ENCODE results near the gene MRPL19. TPM values are rescaled to one million over a fixed set of nuclear protein-coding genes. Genes with fewer than 3 reads are reported as not detected.

Gene MRPL19
- total RNA-seq, 1 experiment from 2014 or later: 65.3 TPM

DNA sequence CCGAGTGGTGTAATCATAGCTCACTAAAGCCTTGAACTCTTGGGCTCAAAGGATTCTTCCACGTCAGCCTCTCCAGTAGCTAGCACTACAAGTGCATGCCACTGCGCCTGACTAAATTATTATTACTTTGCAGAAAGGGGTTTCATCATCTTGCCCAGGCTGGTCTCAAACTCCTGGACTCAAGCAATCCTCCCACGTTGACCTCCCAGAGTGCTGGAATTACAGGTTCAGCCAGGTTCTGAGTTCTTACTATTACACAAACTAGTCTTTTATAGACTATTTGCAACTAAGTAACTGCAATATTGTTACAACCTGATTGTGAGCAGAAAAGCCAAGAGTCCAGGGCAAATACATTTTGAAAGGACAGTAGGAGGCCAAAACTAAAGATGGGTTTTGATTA, 35.9 kb upstream of the MRPL19 start:
- POLR2A ChIA-PET: no interaction called here
- ATAC-seq: no peak
- Histone ChIP-seq H4K20me1 (ENCODE audit: insufficient read depth) (no peaks in the 10 kb centered on the region), H3K4me2 (ENCODE audit: low read length) (no peak overlapping the region), H3K36me3 (ENCODE audit: control insufficient read depth in 1 of 2, insufficient read depth in 2 of 2, low read length in 2 of 2) (no peaks in the 10 kb centered on the region), H3K79me2 (ENCODE audit: insufficient read depth, low read length) (no peaks in the 10 kb centered on the region), H2AFZ (ENCODE audit: low read depth, low read length, poor library complexity, severe bottlenecking) (no peak overlapping the region), H3K9me3 (ENCODE audit: control insufficient read depth in 1 of 2, insufficient read depth in 1 of 2, low read depth in 1 of 2, low read length in 2 of 2) (no peaks in the 10 kb centered on the region), H3K4me1 (ENCODE audit: control insufficient read depth in 1 of 2, insufficient read depth in 2 of 2, low read length in 2 of 2) (peaks cover 5 to 9% of the 10 kb centered on the region in 2 experiments), H3K27ac (ENCODE audit: low read depth, low read length) (no peak overlapping the region), H3K9me2 (ENCODE audit: insufficient read depth) (no peaks in the 10 kb centered on the region), H3K27me3 (ENCODE audit: insufficient read depth, low read length) (peaks cover 17% of the 10 kb centered on the region; the same call in 1 of the 2 replicates), H3K4me3 (replicated peaks in 1 of 2; ENCODE audit: low read depth in 1 of 2, low read length in 2 of 2) (no peak overlapping the region), H3K9ac (ENCODE audit: low read length) (no peak overlapping the region)
- no TSS peak for BruUV-seq (replicated peaks)
- CTCF ChIA-PET: interaction anchor here (1.5 kb wide), 1 partner anchor 145 kb away, joined by 6 read pairs; no protein-coding TSS in a partner anchor
- TF ChIP-seq POLR2AphosphoS5 (IDR thresholded peaks at IDR 0.05; ENCODE audit: low read depth, low read length) (no peak), JUND (IDR thresholded peaks at IDR 0.05) (no peak), CBX3 (IDR thresholded peaks at IDR 0.05; ENCODE audit: low read depth) (no peak), EZH2phosphoT487 (IDR thresholded peaks at IDR 0.05; ENCODE audit: borderline replicate concordance) (no peak), EZH2 (IDR thresholded peaks at IDR 0.05) (no peak), ZFX (IDR thresholded peaks at IDR 0.05) (no peak), CEBPB (IDR thresholded peaks at IDR 0.05; ENCODE audit: low read depth) (no peak), ELF1 (IDR thresholded peaks at IDR 0.05; ENCODE audit: borderline replicate concordance, low read depth) (no peak), SIN3A (IDR thresholded peaks at IDR 0.05; ENCODE audit: low read depth) (no peak), ZNF274 (IDR thresholded peaks at IDR 0.05; ENCODE audit: low read depth, low read length) (no peak), POLR2A (IDR thresholded peaks at IDR 0.05; ENCODE audit: borderline replicate concordance, extremely low read depth, insufficient read depth, insufficient read length) (no peak), TCF7L2 (IDR thresholded peaks at IDR 0.05; ENCODE audit: borderline replicate concordance, extremely low read depth, insufficient read depth, insufficient read length) (no peak), FOSL1 (IDR thresholded peaks at IDR 0.05; ENCODE audit: low read depth) (no peak), RAD21 (IDR thresholded peaks at IDR 0.05; ENCODE audit: low read depth) (no peak), SP1 (IDR thresholded peaks at IDR 0.05; ENCODE audit: low read depth) (no peak), YY1 (IDR thresholded peaks at IDR 0.05; ENCODE audit: extremely low read depth, insufficient replicate concordance, low read depth, low read length) (no peak)
- TF ChIP-seq, protein P1, sequence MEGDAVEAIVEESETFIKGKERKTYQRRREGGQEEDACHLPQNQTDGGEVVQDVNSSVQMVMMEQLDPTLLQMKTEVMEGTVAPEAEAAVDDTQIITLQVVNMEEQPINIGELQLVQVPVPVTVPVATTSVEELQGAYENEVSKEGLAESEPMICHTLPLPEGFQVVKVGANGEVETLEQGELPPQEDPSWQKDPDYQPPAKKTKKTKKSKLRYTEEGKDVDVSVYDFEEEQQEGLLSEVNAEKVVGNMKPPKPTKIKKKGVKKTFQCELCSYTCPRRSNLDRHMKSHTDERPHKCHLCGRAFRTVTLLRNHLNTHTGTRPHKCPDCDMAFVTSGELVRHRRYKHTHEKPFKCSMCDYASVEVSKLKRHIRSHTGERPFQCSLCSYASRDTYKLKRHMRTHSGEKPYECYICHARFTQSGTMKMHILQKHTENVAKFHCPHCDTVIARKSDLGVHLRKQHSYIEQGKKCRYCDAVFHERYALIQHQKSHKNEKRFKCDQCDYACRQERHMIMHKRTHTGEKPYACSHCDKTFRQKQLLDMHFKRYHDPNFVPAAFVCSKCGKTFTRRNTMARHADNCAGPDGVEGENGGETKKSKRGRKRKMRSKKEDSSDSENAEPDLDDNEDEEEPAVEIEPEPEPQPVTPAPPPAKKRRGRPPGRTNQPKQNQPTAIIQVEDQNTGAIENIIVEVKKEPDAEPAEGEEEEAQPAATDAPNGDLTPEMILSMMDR (IDR thresholded peaks at IDR 0.05 in 2 of 3, conservative IDR thresholded peaks at IDR 0.05 in 1 of 3; ENCODE audit: borderline replicate concordance in 1 of 3, insufficient read depth in 1 of 3, low read depth in 2 of 3, low read length in 2 of 3): no peak
- TF ChIP-seq, protein P2, sequence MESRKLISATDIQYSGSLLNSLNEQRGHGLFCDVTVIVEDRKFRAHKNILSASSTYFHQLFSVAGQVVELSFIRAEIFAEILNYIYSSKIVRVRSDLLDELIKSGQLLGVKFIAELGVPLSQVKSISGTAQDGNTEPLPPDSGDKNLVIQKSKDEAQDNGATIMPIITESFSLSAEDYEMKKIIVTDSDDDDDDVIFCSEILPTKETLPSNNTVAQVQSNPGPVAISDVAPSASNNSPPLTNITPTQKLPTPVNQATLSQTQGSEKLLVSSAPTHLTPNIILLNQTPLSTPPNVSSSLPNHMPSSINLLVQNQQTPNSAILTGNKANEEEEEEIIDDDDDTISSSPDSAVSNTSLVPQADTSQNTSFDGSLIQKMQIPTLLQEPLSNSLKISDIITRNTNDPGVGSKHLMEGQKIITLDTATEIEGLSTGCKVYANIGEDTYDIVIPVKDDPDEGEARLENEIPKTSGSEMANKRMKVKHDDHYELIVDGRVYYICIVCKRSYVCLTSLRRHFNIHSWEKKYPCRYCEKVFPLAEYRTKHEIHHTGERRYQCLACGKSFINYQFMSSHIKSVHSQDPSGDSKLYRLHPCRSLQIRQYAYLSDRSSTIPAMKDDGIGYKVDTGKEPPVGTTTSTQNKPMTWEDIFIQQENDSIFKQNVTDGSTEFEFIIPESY (IDR thresholded peaks at IDR 0.05; ENCODE audit: extremely low read depth, insufficient replicate concordance, low read length): no peak
- TF ChIP-seq, protein P3, sequence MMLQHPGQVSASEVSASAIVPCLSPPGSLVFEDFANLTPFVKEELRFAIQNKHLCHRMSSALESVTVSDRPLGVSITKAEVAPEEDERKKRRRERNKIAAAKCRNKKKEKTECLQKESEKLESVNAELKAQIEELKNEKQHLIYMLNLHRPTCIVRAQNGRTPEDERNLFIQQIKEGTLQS (IDR thresholded peaks at IDR 0.05): no peak
- DNase-seq (ENCODE audit: low read depth, low spot score): no peak
- intact Hi-C loops (cut with micrococcal nuclease): no loop called here
- RAD21 ChIA-PET (ENCODE audit: low non-redundant PET in 1 of 2, low total read pairs in 2 of 2, uncharacterized antibody in 2 of 2, unreplicated experiment in 2 of 2): no interaction called here

Measured in HCT116 (cell line).